K562 (cell line): Measurements from ENCODE around the gene SETD5. TPM values are rescaled to one million over a fixed set of nuclear protein-coding genes. Genes with fewer than 3 reads are reported as not detected.

Experiments used
- ARID2 ChIP-seq: fragments of 450-650 bp; IDR thresholded peaks from 2 replicates; pipeline ENCODE4 v1.6.1; 2017; ENCODE audit warnings: antibody characterized with exemption, mild to moderate bottlenecking
- ATF6 ChIP-seq: sonication (generic); formaldehyde crosslinking; IDR thresholded peaks from 2 replicates; pipeline ENCODE4 v1.4.0; 2020; ENCODE audit warnings: mild to moderate bottlenecking, missing genetic modification reagents
- BCL6 ChIP-seq: fragments of 250-450 bp; sonication (Bioruptor Pico); IDR thresholded peaks from 2 replicates; pipeline ENCODE4 v1.4.0; 2020
- DPF2 ChIP-seq: fragments of 450-650 bp; IDR thresholded peaks from 2 replicates; pipeline ENCODE4 v1.6.1; 2016
- FOXK1 ChIP-seq: sonication (generic); formaldehyde crosslinking; IDR thresholded peaks from 2 replicates; pipeline ENCODE4 v1.8.0; 2022; ENCODE audit warnings: missing genetic modification reagents, mild to moderate bottlenecking, borderline replicate concordance
- IRF9 ChIP-seq: fragments of 450-650 bp; IDR thresholded peaks from 2 replicates; pipeline ENCODE4 v1.6.1; 2016; ENCODE audit warnings: missing biosample characterization, missing genetic modification characterization
- KHSRP ChIP-seq: fragments of 450-650 bp; IDR thresholded peaks from 2 replicates; pipeline ENCODE4 v1.6.1; 2017
- MTA3 ChIP-seq: fragments of 450-650 bp; formaldehyde crosslinking; IDR thresholded peaks from 2 replicates; pipeline ENCODE4 v1.6.1; 2017; ENCODE audit warnings: mild to moderate bottlenecking, borderline replicate concordance
- NFATC3 ChIP-seq: fragments of 450-650 bp; IDR thresholded peaks from 2 replicates; pipeline ENCODE4 v1.6.1; 2017; ENCODE audit warnings: mild to moderate bottlenecking
- NFE2 ChIP-seq: IDR thresholded peaks from 2 replicates; pipeline ENCODE4 v1.6.1; 2014; ENCODE audit warnings: antibody characterized with exemption, low read depth
- NFIX ChIP-seq: fragments of 250-450 bp; sonication (Bioruptor Pico); IDR thresholded peaks from 2 replicates; pipeline ENCODE4 v1.4.0; 2020; ENCODE audit warnings: low read depth, mild to moderate bottlenecking, moderate library complexity
- NKRF ChIP-seq: fragments of 450-650 bp; IDR thresholded peaks from 2 replicates; pipeline ENCODE4 v1.6.1; 2016; ENCODE audit warnings: borderline replicate concordance
- NR2C1 ChIP-seq, 2 experiments: fragments of 450-650 bp; IDR thresholded peaks; 2 replicates each; pipeline ENCODE4 v1.6.1; 2017; ENCODE audit warnings: mild to moderate bottlenecking in 2 of 2, antibody characterized with exemption in 1 of 2, inconsistent platforms in 1 of 2, missing compliant biosample characterization in 1 of 2, missing genetic modification characterization in 1 of 2
- PCBP1 ChIP-seq: fragments of 200-400 bp; formaldehyde crosslinking; IDR thresholded peaks from 2 replicates; pipeline ENCODE4 v1.6.1; 2018; ENCODE audit warnings: mild to moderate bottlenecking, low read depth, low read length; ENCODE audit not compliant: poor library complexity, severe bottlenecking
- PTTG1 ChIP-seq: fragments of 450-650 bp; IDR thresholded peaks from 2 replicates; pipeline ENCODE4 v1.6.1; 2016; ENCODE audit warnings: low read depth, mild to moderate bottlenecking, missing genetic modification characterization, missing compliant biosample characterization
- ZEB2 ChIP-seq: fragments of 450-650 bp; IDR thresholded peaks from 2 replicates; pipeline ENCODE4 v1.6.1; 2016
- ZKSCAN3 ChIP-seq: fragments of 250-450 bp; sonication (Bioruptor Pico); IDR thresholded peaks from 2 replicates; pipeline ENCODE4 v1.4.0; 2020
- ZNF24 ChIP-seq: fragments of 450-650 bp; IDR thresholded peaks from 2 replicates; pipeline ENCODE4 v1.6.1; 2016
- ZNF354B ChIP-seq: fragments of 250-450 bp; sonication (Bioruptor Pico); IDR thresholded peaks from 2 replicates; pipeline ENCODE4 v1.4.0; 2020
- ZNF584 ChIP-seq: fragments of 200-800 bp; sonication (Bioruptor generic); IDR thresholded peaks from 2 replicates; pipeline ENCODE4 v1.6.1; 2016; ENCODE audit warnings: low read depth, mild to moderate bottlenecking, missing genetic modification characterization, missing compliant biosample characterization
- ZSCAN29 ChIP-seq: fragments of 450-650 bp; IDR thresholded peaks from 2 replicates; pipeline ENCODE4 v1.6.1; 2017
- polyA plus RNA-seq, 8 experiments: library from polyadenylated mRNA; depleted of rRNA in 4 of 8; stranded (reverse) in 5 of 8; unstranded in 3 of 8; fragments of >200 nt; fragmentation: Nextera tagmentation in 2 of 8; fragmentation: Illumina TruSeq in 1 of 8; extraction: Ambion mirVana in 2 of 8; extraction: Trizol in 1 of 8; gene quantifications; 2 replicates each; pipeline versions ENCODE4 v1.2.1 to v1.2.3, GENCODE V29; 2011 to 2014; ENCODE audit warnings: inconsistent platforms in 1 of 8, missing spikeins in 1 of 8
- total RNA-seq, 7 experiments: library from RNA; depleted of rRNA in 6 of 7; stranded (reverse); fragments of >200 nt in 6 of 7; fragmentation: Illumina TruSeq in 2 of 7; extraction: Trizol in 2 of 7; gene quantifications; 2 replicates each; pipeline versions ENCODE4 v1.2.1 to v1.2.3, GENCODE V29; 2011 to 2021; ENCODE audit warnings: low replicate concordance in 1 of 7
- TF ChIP-seq, protein P1 (sequence below), 2 experiments: fragments of 450-650 bp; IDR thresholded peaks; 2 replicates each; pipeline ENCODE4 v1.6.1; 2016

The SETD5 gene
- total and polyA plus RNA-seq, 9 of the 15 experiments (the other 6 are each of a cell fraction or from before 2014, with no cell fraction given) = 20.8 to 135 (median 87.2) TPM

- TF ChIP-seq ZEB2 (peak; percentile 59; the same call in 1 of the 2 replicates), NR2C1 (IDR thresholded peaks at IDR 0.05) (no peak), NR2C1 (tag; IDR thresholded peaks at IDR 0.05) (no peak), PTTG1 (tag) (no peak), PCBP1 (no peak), ZNF354B (no peak), KHSRP (no peak), ZNF584 (CRISPR knock-in tag) (no peak), NFATC3 (no peak), FOXK1 (CRISPR knock-in tag) (no peak), IRF9 (tag) (no peak), MTA3 (0 out of 2 replicates have a peak, but pooled peaks have one; percentile 54), ZSCAN29 (no peak), NFE2 (peak; percentile 80), NKRF (peak; percentile 74), ZKSCAN3 (CRISPR knock-in tag) (no peak), ARID2 (no peak; the same call in 1 of the 2 replicates), DPF2 (peak; percentile 82), ZNF24 (no peak), ATF6 (CRISPR knock-in tag) (no peak), BCL6 (CRISPR knock-in tag) (no peak), NFIX (CRISPR knock-in tag) (no peak)
- TF ChIP-seq, protein P1, sequence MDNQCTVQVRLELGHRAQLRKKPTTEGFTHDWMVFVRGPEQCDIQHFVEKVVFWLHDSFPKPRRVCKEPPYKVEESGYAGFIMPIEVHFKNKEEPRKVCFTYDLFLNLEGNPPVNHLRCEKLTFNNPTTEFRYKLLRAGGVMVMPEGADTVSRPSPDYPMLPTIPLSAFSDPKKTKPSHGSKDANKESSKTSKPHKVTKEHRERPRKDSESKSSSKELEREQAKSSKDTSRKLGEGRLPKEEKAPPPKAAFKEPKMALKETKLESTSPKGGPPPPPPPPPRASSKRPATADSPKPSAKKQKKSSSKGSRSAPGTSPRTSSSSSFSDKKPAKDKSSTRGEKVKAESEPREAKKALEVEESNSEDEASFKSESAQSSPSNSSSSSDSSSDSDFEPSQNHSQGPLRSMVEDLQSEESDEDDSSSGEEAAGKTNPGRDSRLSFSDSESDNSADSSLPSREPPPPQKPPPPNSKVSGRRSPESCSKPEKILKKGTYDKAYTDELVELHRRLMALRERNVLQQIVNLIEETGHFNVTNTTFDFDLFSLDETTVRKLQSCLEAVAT (IDR thresholded peaks at IDR 0.05) = peak in 1 of 2 experiments; percentile 32; a peak in 2 of 4 replicates
These were observed 1.7 kb upstream of the SETD5 start (continued) for GRCh38 chr3:9395570-9396300.
